Ascending aorta (tissue), 2 donors: Measurements from ENCODE around the gene TRERF1. TPM values are rescaled to one million over a fixed set of nuclear protein-coding genes. Genes with fewer than 3 reads are reported as not detected.
A peak's percentile ranks its signal among the peaks of the same experiment; 100 is the strongest.

Experiments used
- DNase-seq, 2 donors: peaks; one replicate each; pipeline ENCODE4 v3.0.0-alpha.2; 2019; ENCODE audit warnings: low spot score in 2 of 2
- H3K27ac ChIP-seq, 2 donors: fragments of 200-600 bp; sonication (generic); one replicate each; pipeline ENCODE4 v1.5.1; 2016 to 2017; ENCODE audit warnings: mild to moderate bottlenecking in 1 of 2
- H3K27me3 ChIP-seq: fragments of 200-600 bp; sonication (generic); one replicate; pipeline ENCODE4 v1.5.1; 2017
- H3K36me3 ChIP-seq, 2 donors: fragments of 200-600 bp; sonication (generic); one replicate each; pipeline ENCODE4 v1.5.1; 2016
- H3K4me1 ChIP-seq, 2 donors: fragments of 200-600 bp; sonication (generic); one replicate each; pipeline ENCODE4 v1.5.1; 2016 to 2017; ENCODE audit warnings: mild to moderate bottlenecking in 1 of 2
- H3K4me3 ChIP-seq, 2 donors: fragments of 200-600 bp; sonication (generic); one replicate each; pipeline ENCODE4 v1.5.1; 2016 to 2017; ENCODE audit warnings: mild to moderate bottlenecking in 1 of 2
- H3K9me3 ChIP-seq, 2 donors: fragments of 200-600 bp; sonication (generic); one replicate each; pipeline ENCODE4 v1.5.1; 2016
- CTCF ChIP-seq, 3 experiments: fragments of 200-600 bp in 2 of 3; fragments of 450-650 bp in 1 of 3; sonication (generic) in 2 of 3; IDR thresholded peaks; one replicate each; pipeline ENCODE4 v1.5.1; 2016 to 2019; ENCODE audit warnings: antibody characterized with exemption in 3 of 3, mild to moderate bottlenecking in 1 of 3, moderate library complexity in 1 of 3
- intact Hi-C: fragments of 100-400 bp; cut with DNase I; formaldehyde crosslinking; loops from one replicate; pipeline ENCODE4 v1.15.1; 2023
- total RNA-seq: library from RNA; depleted of rRNA; stranded (reverse); fragments of >200 nt; gene quantifications from one replicate; pipeline ENCODE4 v1.1.0, GENCODE V29; 2016

Gene TRERF1
- total RNA-seq, 1 donor from 2014 or later = 34.1 TPM

GRCh38 chr6:42453031-42453653 lies 1.4 kb upstream of the TRERF1 start:
- DNase-seq = peak in 1 of 2 donors; percentile 93
- Histone ChIP-seq H3K4me3 (peak overlapping the region; percentile 89 to 98), H3K27me3 (no peaks in the 10 kb centered on the region), H3K36me3 (no peaks in the 10 kb centered on the region), H3K4me1 (peaks cover 0 to 3% of the 10 kb centered on the region in 2 donors), H3K9me3 (no peaks in the 10 kb centered on the region), H3K27ac (peak overlapping the region; percentile 82 to 84)
- intact Hi-C loops = loop anchor here (5.0 kb wide), 2 partner anchors 94 to 719 kb away; partner anchors contain the start of gene SRF
- TF ChIP-seq CTCF (IDR thresholded peaks at IDR 0.05) = no peak

- no peaks in the 10 kb centered on the region for H3K27me3 ChIP-seq
- H3K4me1 ChIP-seq = peaks cover 0 to 3% of the 10 kb centered on the region in 2 donors
- intact Hi-C loops = loop anchor here (5.0 kb wide), 2 partner anchors 95 to 720 kb away; partner anchors contain the start of gene SRF
- peak overlapping the region; percentile 89 to 98 for H3K4me3 ChIP-seq
- no peak for TF ChIP-seq CTCF (IDR thresholded peaks at IDR 0.05)
- no peaks in the 10 kb centered on the region for H3K36me3 ChIP-seq
- peak in 1 of 2 donors; percentile 76 for DNase-seq
- no peaks in the 10 kb centered on the region for H3K9me3 ChIP-seq
- peak overlapping the region; percentile 82 to 84 for H3K27ac ChIP-seq
Observed at GRCh38 chr6:42452171-42453030, 675 bp upstream of the TRERF1 start.

GRCh38 chr6:42450477-42451332 lies 1.0 kb downstream of the TRERF1 start:
- no peaks in the 10 kb centered on the region for H3K36me3 ChIP-seq
- H3K27me3 ChIP-seq = no peaks in the 10 kb centered on the region
- no peaks in the 10 kb centered on the region for H3K9me3 ChIP-seq
- intact Hi-C loops = loop anchor here (5.0 kb wide), 2 partner anchors 97 to 722 kb away; partner anchors contain the start of gene SRF
- H3K4me1 ChIP-seq = peaks cover 0 to 3% of the 10 kb centered on the region in 2 donors
- peak overlapping the region; percentile 15 to 52 for H3K27ac ChIP-seq
- H3K4me3 ChIP-seq = peak overlapping the region; percentile 89 to 98
- TF ChIP-seq CTCF (IDR thresholded peaks at IDR 0.05) = no peak
- no peak for DNase-seq

GRCh38 chr6:42449917-42450476 lies 1.7 kb downstream of the TRERF1 start:
- DNase-seq = no peak
- peaks cover 0 to 3% of the 10 kb centered on the region in 2 donors for H3K4me1 ChIP-seq
- TF ChIP-seq CTCF (IDR thresholded peaks at IDR 0.05) = no peak
- H3K4me3 ChIP-seq = peak overlapping the region; percentile 89 to 98
- H3K36me3 ChIP-seq = no peaks in the 10 kb centered on the region
- H3K9me3 ChIP-seq = no peaks in the 10 kb centered on the region
- no peaks in the 10 kb centered on the region for H3K27me3 ChIP-seq
- peak overlapping the region; percentile 15 to 52 for H3K27ac ChIP-seq
- intact Hi-C loops = loop anchor here (5.0 kb wide), 2 partner anchors 97 to 722 kb away; partner anchors contain the start of gene SRF
